IMR-90 (cell line): Measurements from ENCODE around the gene SMAD7. TPM values are rescaled to one million over a fixed set of nuclear protein-coding genes. Genes with fewer than 3 reads are reported as not detected.

ENCODE experiments used
- ATAC-seq: fragments of 200-7000 bp; cut with Tn5 transposase; 2 replicates; pipeline ENCODE4 v1.9.1; 2020; ENCODE audit warnings: low read depth, mild to moderate bottlenecking, moderate library complexity
- BruUV-seq: library from RNA; stranded (reverse); fragments of 400-500 nt; replicated peaks from 2 replicates; lab custom pipeline; 2021; lab: Mats Ljungman, UMichigan
- CTCF ChIA-PET: fragments of 300-600 bp; formaldehyde crosslinking; extraction: SDS; loops from one replicate; lab custom pipeline; 2021; ENCODE audit warnings: antibody characterized with exemption; lab: Yijun Ruan, JAX
- POLR2A ChIA-PET: fragments of 300-600 bp; sonication (Branson Sonifier 250); formaldehyde crosslinking; loops from one replicate; lab custom pipeline; 2022; ENCODE audit warnings: antibody characterized with exemption; ENCODE audit not compliant: unreplicated experiment; lab: Charles Lee
- DNase-seq: peaks from one replicate; pipeline ENCODE4 v3.0.0; 2013
- H2AFZ ChIP-seq: replicated peaks from 2 replicates; pipeline ENCODE3; 2013; ENCODE audit warnings: low read length, mild to moderate bottlenecking; ENCODE audit not compliant: poor library complexity
- H2AK5ac ChIP-seq: 2 replicates; pipeline ENCODE4 v1.6.1; 2013; ENCODE audit warnings: low read depth, low read length, inconsistent platforms
- H2AK9ac ChIP-seq: replicated peaks from 2 replicates; pipeline ENCODE3; 2013; ENCODE audit warnings: mild to moderate bottlenecking, low read depth, low read length, moderate library complexity; ENCODE audit not compliant: poor library complexity
- H2BK120ac ChIP-seq: 2 replicates; pipeline ENCODE4 v1.6.1; 2013; ENCODE audit warnings: low read depth, low read length, inconsistent platforms
- H2BK15ac ChIP-seq: 3 replicates; pipeline ENCODE4 v1.6.1; 2013; ENCODE audit warnings: low read depth, low read length, inconsistent platforms
- H2BK20ac ChIP-seq: 2 replicates; pipeline ENCODE4 v1.6.1; 2013; ENCODE audit warnings: low read depth, mild to moderate bottlenecking, inconsistent platforms, low read length, moderate library complexity
- H2BK5ac ChIP-seq: 2 replicates; pipeline ENCODE4 v1.6.1; 2013; ENCODE audit warnings: mild to moderate bottlenecking, low read depth, low read length, inconsistent platforms; ENCODE audit not compliant: poor library complexity, severe bottlenecking
- H3K14ac ChIP-seq: replicated peaks from 2 replicates; pipeline ENCODE4 v1.6.1; 2013; ENCODE audit warnings: low read depth, low read length, inconsistent platforms
- H3K18ac ChIP-seq: 2 replicates; pipeline ENCODE4 v1.6.1; 2013; ENCODE audit warnings: low read depth, low read length, control low read depth
- H3K23ac ChIP-seq: 2 replicates; pipeline ENCODE4 v1.6.1; 2013; ENCODE audit warnings: low read depth, low read length, inconsistent platforms
- H3K27ac ChIP-seq: 2 replicates; pipeline ENCODE4 v1.5.1; 2013; ENCODE audit warnings: mild to moderate bottlenecking, control low read depth, low read length; ENCODE audit not compliant: insufficient read depth
- H3K27me3 ChIP-seq: 2 replicates; pipeline ENCODE4 v1.6.1; 2013; ENCODE audit warnings: low read length; ENCODE audit not compliant: control insufficient read depth, insufficient read depth
- H3K36me3 ChIP-seq: 2 replicates; pipeline ENCODE4 v1.6.1; 2013; ENCODE audit warnings: low read length, mixed read lengths; ENCODE audit not compliant: control insufficient read depth, insufficient read depth
- H3K4ac ChIP-seq: 2 replicates; pipeline ENCODE4 v1.6.1; 2013; ENCODE audit warnings: low read depth, low read length, inconsistent platforms
- H3K4me1 ChIP-seq: 2 replicates; pipeline ENCODE4 v1.6.1; 2013; ENCODE audit warnings: low read length, mixed read lengths; ENCODE audit not compliant: control insufficient read depth, insufficient read depth
- H3K4me2 ChIP-seq: 2 replicates; pipeline ENCODE4 v1.6.1; 2013; ENCODE audit warnings: low read depth, mild to moderate bottlenecking, control low read depth, low read length, moderate library complexity
- H3K4me3 ChIP-seq: 2 replicates; pipeline ENCODE4 v1.5.1; 2013; ENCODE audit warnings: low read depth, mild to moderate bottlenecking, control low read depth, low read length, moderate library complexity; ENCODE audit not compliant: insufficient read depth
- H3K56ac ChIP-seq: 2 replicates; pipeline ENCODE4 v1.6.1; 2013; ENCODE audit warnings: low read length, inconsistent platforms; ENCODE audit not compliant: insufficient read depth; ENCODE audit errors: extremely low read depth
- H3K79me1 ChIP-seq, 2 experiments: 2 replicates each; pipeline ENCODE4 v1.6.1; 2013; ENCODE audit warnings: low read length in 2 of 2, inconsistent platforms in 1 of 2, low read depth in 1 of 2
- H3K9ac ChIP-seq: 2 replicates; pipeline ENCODE4 v1.6.1; 2013; ENCODE audit warnings: low read depth, low read length, control low read depth
- H3K9me1 ChIP-seq: 2 replicates; pipeline ENCODE4 v1.6.1; 2013; ENCODE audit warnings: low read length, inconsistent platforms; ENCODE audit not compliant: insufficient read depth
- H3K9me3 ChIP-seq: 2 replicates; pipeline ENCODE4 v1.6.1; 2013; ENCODE audit warnings: low read length; ENCODE audit not compliant: control insufficient read depth, insufficient read depth
- H4K20me1 ChIP-seq: 2 replicates; pipeline ENCODE4 v1.6.1; 2013; ENCODE audit warnings: low read length, inconsistent platforms; ENCODE audit not compliant: insufficient read depth
- H4K5ac ChIP-seq: 2 replicates; pipeline ENCODE4 v1.6.1; 2013; ENCODE audit warnings: mild to moderate bottlenecking, low read depth, low read length, control low read depth
- H4K8ac ChIP-seq, 2 experiments: 2 replicates each; pipeline ENCODE4 v1.6.1; 2013; ENCODE audit warnings: low read depth in 2 of 2, low read length in 2 of 2, control low read depth in 1 of 2, inconsistent platforms in 1 of 2
- H4K91ac ChIP-seq: 2 replicates; pipeline ENCODE4 v1.6.1; 2013; ENCODE audit warnings: low read depth, low read length, inconsistent platforms; ENCODE audit not compliant: insufficient read depth
- BHLHE40 ChIP-seq: fragments of 150-350 bp; IDR thresholded peaks from 2 replicates; pipeline ENCODE4 v1.6.1; 2016; ENCODE audit warnings: mild to moderate bottlenecking, low read depth, low read length
- CHD1 ChIP-seq: IDR thresholded peaks from 2 replicates; pipeline ENCODE4 v1.6.1; 2012; ENCODE audit warnings: low read depth, low read length, improper control_type of control experiment
- MAZ ChIP-seq: IDR thresholded peaks from 2 replicates; pipeline ENCODE4 v1.6.1; 2012; ENCODE audit warnings: low read depth, mild to moderate bottlenecking, low read length, improper control_type of control experiment, moderate library complexity, borderline replicate concordance
- MXI1 ChIP-seq: IDR thresholded peaks from 2 replicates; pipeline ENCODE4 v1.6.1; 2012; ENCODE audit warnings: low read depth, mild to moderate bottlenecking, low read length, moderate library complexity, borderline replicate concordance
- RAD21 ChIP-seq: IDR thresholded peaks from 2 replicates; pipeline ENCODE4 v1.6.1; 2012; ENCODE audit warnings: low read length, improper control_type of control experiment
- WGBS, 2 experiments: methylation state at CpG; one replicate each; pipeline versions ENCODE4 v1.1.5 to v1.1.7; 2013; ENCODE audit warnings: missing lambda C conversion rate in 2 of 2; ENCODE audit not compliant: insufficient read length in 1 of 2; ENCODE audit errors: extremely low coverage in 2 of 2; 5-methylcytosine and 5-hydroxymethylcytosine counted together
- dilution Hi-C: fragments of 300-500 bp; cut with HindIII; formaldehyde crosslinking; loops from one replicate; pipeline ENCODE4 v1.14.3; 2018; ENCODE audit warnings: low sequenced_read_pairs; ENCODE audit not compliant: unreplicated experiment
- in situ Hi-C: fragments of 300-500 bp; cut with MboI; formaldehyde crosslinking; loops from 3 replicates; pipeline ENCODE4 v1.14.3; 2019; ENCODE audit warnings: low sequenced_read_pairs, inconsistent platforms, mixed read lengths
- intact Hi-C: fragments of 100-400 bp; cut with micrococcal nuclease; formaldehyde crosslinking; loops from 2 replicates; pipeline ENCODE4 v1.10.0; 2022
- polyA plus RNA-seq, 3 experiments: library from polyadenylated mRNA; depleted of rRNA; stranded (reverse); fragments of >200 nt; gene quantifications; 2 replicates each; pipeline ENCODE4 v1.2.3, GENCODE V29; 2012; ENCODE audit warnings: low replicate concordance in 1 of 3
- total RNA-seq: library from RNA; depleted of rRNA; stranded (reverse); fragments of >200 nt; gene quantifications from 2 replicates; pipeline ENCODE4 v1.2.3, GENCODE V29; 2012
- TF ChIP-seq, protein P1 (sequence below): fragments of 150-350 bp; IDR thresholded peaks from 2 replicates; pipeline ENCODE4 v1.6.1; 2016; ENCODE audit warnings: low read depth, mild to moderate bottlenecking, low read length, moderate library complexity, borderline replicate concordance

The SMAD7 gene
- total and polyA plus RNA-seq, 2 of the 4 experiments (the other 2 are of a cell fraction), result 15.8 to 17.6 TPM

DNA sequence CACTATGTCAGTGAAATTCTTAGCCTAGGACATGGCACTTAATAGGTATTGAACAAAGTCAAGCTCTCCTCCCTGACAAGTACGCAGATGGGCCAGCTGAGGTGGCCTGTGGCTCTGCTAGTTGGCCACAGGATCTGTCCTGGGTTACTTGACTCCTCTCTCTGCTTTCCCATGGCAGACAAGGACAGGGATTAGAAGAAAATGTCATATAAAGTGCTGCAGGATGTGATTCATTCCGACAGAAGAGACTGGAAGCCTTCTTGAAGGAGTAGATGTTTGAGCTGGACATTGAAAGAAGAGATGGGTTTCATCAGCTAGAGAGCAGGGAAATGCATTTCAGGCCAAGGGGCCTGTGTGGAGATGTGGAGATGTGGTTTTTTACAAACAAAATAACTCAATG, 46.7 kb downstream of the SMAD7 start:
- ChIA-PET POLR2A (no interaction called here), CTCF (no interaction called here)
- H3K18ac ChIP-seq, result 0 out of 2 replicates have a peak overlapping the region, but pooled peaks have one; percentile 7
- peak overlapping the region; percentile 87 for H3K14ac ChIP-seq
- no peak for ATAC-seq
- H3K27ac ChIP-seq, result peak overlapping the region; percentile 45; the same call in 1 of the 2 replicates
- H2BK15ac ChIP-seq, result peak overlapping the region; percentile 94; the same call in 2 of the 3 replicates
- H3K36me3 ChIP-seq, result no peaks in the 10 kb centered on the region
- BruUV-seq, result no TSS peak
- no peaks in the 10 kb centered on the region for H4K20me1 ChIP-seq
- peak overlapping the region; percentile 70; the same call in 1 of the 2 replicates for H3K23ac ChIP-seq
- dilution Hi-C loops (no loop called here), intact Hi-C loops (no loop called here), in situ Hi-C loops (no loop called here)
- H3K4me1 ChIP-seq, result peaks cover 21% of the 10 kb centered on the region
- peaks cover 8 to 17% of the 10 kb centered on the region in 2 experiments; a peak in 3 of 4 replicates for H3K79me1 ChIP-seq
- H2AK9ac ChIP-seq, result peak overlapping the region; percentile 9
- no peak overlapping the region for H3K9ac ChIP-seq
- no peak overlapping the region; the same call in 1 of the 2 replicates for H3K56ac ChIP-seq
- H2AFZ ChIP-seq, result peak overlapping the region; percentile 59
- DNase-seq, result peak; percentile 21
- H2AK5ac ChIP-seq, result peak overlapping the region; percentile 85
- peak overlapping the region; percentile 43 for H4K91ac ChIP-seq
- peaks cover 10% of the 10 kb centered on the region for H3K9me3 ChIP-seq
- H3K4ac ChIP-seq, result peak overlapping the region; percentile 88
- H3K27me3 ChIP-seq, result no peaks in the 10 kb centered on the region
- peak overlapping the region; percentile 100 for H2BK20ac ChIP-seq
- H4K5ac ChIP-seq, result no peak overlapping the region
- H3K4me2 ChIP-seq, result no peak overlapping the region
- peak overlapping the region; percentile 65 for H2BK5ac ChIP-seq
- H3K9me1 ChIP-seq, result peaks cover 26% of the 10 kb centered on the region
- TF ChIP-seq MXI1 (no peak), BHLHE40 (no peak), MAZ (no peak), RAD21 (no peak), CHD1 (no peak)
- TF ChIP-seq, protein P1, sequence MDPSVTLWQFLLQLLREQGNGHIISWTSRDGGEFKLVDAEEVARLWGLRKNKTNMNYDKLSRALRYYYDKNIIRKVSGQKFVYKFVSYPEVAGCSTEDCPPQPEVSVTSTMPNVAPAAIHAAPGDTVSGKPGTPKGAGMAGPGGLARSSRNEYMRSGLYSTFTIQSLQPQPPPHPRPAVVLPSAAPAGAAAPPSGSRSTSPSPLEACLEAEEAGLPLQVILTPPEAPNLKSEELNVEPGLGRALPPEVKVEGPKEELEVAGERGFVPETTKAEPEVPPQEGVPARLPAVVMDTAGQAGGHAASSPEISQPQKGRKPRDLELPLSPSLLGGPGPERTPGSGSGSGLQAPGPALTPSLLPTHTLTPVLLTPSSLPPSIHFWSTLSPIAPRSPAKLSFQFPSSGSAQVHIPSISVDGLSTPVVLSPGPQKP, result no peak
- 100% methylated on average over 1 of the region's 2 CpGs; no CpG with 5 or more reads in 1 of the 2 experiments for WGBS, 2 experiments
- H4K8ac ChIP-seq, result peak overlapping the region in 1 of 2 experiments; percentile 72; a peak in 3 of 4 replicates
- H2BK120ac ChIP-seq, result peak overlapping the region; percentile 100
- H3K4me3 ChIP-seq, result no peak overlapping the region
